ENCODE data around the gene CEP41. TPM values are rescaled to one million over a fixed set of nuclear protein-coding genes. Genes with fewer than 3 reads are reported as not detected.

The CEP41 gene
- total and polyA plus RNA-seq, 2 of the 13 experiments (the other 11 are each of a cell fraction or from before 2014, with no cell fraction given): 8.7 to 9.0 TPM

DNA sequence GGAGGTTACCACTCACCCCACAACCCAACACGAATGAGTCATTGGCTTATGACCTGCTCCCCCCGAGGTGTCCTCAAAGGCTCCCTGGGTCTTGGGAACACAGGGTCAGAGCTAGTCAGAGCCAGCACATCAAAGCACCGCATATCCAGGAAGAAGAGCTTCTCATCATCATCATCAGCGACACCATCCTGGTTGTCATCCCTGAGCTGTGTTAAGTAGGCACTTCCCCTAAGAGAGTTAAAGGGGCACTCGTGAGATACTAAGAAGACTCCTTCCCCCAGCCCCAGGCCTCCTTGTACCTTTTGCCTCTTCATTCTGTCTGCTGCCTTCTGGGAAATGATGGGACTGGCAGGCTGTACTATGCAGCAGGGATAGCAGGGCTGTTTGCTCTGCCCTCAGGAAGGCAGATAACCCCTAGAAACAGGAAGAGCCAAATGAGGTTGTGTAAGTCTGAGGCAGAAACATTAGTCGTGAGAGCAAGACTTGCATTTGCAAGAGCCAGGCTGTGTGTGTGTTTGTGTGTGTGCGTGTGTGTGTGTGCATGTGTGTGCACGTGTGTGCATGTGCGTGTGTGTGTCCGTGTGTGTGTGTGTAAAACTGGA lies 71.6 kb downstream of the CEP41 start (continued):
- TF ChIP-seq, protein P1, sequence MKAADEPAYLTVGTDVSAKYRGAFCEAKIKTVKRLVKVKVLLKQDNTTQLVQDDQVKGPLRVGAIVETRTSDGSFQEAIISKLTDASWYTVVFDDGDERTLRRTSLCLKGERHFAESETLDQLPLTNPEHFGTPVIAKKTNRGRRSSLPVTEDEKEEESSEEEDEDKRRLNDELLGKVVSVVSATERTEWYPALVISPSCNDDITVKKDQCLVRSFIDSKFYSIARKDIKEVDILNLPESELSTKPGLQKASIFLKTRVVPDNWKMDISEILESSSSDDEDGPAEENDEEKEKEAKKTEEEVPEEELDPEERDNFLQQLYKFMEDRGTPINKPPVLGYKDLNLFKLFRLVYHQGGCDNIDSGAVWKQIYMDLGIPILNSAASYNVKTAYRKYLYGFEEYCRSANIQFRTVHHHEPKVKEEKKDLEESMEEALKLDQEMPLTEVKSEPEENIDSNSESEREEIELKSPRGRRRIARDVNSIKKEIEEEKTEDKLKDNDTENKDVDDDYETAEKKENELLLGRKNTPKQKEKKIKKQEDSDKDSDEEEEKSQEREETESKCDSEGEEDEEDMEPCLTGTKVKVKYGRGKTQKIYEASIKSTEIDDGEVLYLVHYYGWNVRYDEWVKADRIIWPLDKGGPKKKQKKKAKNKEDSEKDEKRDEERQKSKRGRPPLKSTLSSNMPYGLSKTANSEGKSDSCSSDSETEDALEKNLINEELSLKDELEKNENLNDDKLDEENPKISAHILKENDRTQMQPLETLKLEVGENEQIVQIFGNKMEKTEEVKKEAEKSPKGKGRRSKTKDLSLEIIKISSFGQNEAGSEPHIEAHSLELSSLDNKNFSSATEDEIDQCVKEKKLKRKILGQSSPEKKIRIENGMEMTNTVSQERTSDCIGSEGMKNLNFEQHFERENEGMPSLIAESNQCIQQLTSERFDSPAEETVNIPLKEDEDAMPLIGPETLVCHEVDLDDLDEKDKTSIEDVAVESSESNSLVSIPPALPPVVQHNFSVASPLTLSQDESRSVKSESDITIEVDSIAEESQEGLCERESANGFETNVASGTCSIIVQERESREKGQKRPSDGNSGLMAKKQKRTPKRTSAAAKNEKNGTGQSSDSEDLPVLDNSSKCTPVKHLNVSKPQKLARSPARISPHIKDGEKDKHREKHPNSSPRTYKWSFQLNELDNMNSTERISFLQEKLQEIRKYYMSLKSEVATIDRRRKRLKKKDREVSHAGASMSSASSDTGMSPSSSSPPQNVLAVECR (CRISPR knock-in tag; IDR thresholded peaks at IDR 0.05; ENCODE audit: borderline replicate concordance): 0 out of 2 replicates have a peak, but pooled peaks have one; percentile 29
- no peak for TF ChIP-seq ZNF382 (CRISPR knock-in tag; IDR thresholded peaks at IDR 0.05; ENCODE audit: borderline replicate concordance)
- no peak for TF ChIP-seq ZFP41 (CRISPR knock-in tag; IDR thresholded peaks at IDR 0.05; ENCODE audit: borderline replicate concordance)
- TF ChIP-seq NKX3-1 (CRISPR knock-in tag; IDR thresholded peaks at IDR 0.05): no peak
- no peak for TF ChIP-seq RORA (CRISPR knock-in tag; IDR thresholded peaks at IDR 0.05)
- TF ChIP-seq, protein P2, sequence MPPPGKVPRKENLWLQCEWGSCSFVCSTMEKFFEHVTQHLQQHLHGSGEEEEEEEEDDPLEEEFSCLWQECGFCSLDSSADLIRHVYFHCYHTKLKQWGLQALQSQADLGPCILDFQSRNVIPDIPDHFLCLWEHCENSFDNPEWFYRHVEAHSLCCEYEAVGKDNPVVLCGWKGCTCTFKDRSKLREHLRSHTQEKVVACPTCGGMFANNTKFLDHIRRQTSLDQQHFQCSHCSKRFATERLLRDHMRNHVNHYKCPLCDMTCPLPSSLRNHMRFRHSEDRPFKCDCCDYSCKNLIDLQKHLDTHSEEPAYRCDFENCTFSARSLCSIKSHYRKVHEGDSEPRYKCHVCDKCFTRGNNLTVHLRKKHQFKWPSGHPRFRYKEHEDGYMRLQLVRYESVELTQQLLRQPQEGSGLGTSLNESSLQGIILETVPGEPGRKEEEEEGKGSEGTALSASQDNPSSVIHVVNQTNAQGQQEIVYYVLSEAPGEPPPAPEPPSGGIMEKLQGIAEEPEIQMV (CRISPR knock-in tag; IDR thresholded peaks at IDR 0.05; ENCODE audit: low read depth): no peak
- TF ChIP-seq GTF3A (CRISPR knock-in tag; conservative IDR thresholded peaks at IDR 0.05): no peak
- TF ChIP-seq FOSL2 (CRISPR knock-in tag; IDR thresholded peaks at IDR 0.05): peak; percentile 88
- TF ChIP-seq LCORL (IDR thresholded peaks at IDR 0.05): no peak
- no peak for TF ChIP-seq LCORL (CRISPR knock-in tag; IDR thresholded peaks at IDR 0.05)
- TF ChIP-seq TRIM24 (CRISPR knock-in tag; IDR thresholded peaks at IDR 0.05): no peak
- no peak for TF ChIP-seq ZNF251 (CRISPR knock-in tag; IDR thresholded peaks at IDR 0.05)
- TF ChIP-seq, protein P3, sequence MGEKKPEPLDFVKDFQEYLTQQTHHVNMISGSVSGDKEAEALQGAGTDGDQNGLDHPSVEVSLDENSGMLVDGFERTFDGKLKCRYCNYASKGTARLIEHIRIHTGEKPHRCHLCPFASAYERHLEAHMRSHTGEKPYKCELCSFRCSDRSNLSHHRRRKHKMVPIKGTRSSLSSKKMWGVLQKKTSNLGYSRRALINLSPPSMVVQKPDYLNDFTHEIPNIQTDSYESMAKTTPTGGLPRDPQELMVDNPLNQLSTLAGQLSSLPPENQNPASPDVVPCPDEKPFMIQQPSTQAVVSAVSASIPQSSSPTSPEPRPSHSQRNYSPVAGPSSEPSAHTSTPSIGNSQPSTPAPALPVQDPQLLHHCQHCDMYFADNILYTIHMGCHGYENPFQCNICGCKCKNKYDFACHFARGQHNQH (CRISPR knock-in tag; IDR thresholded peaks at IDR 0.05): no peak
- TF ChIP-seq ZFP36L1 (CRISPR knock-in tag; IDR thresholded peaks at IDR 0.05): no peak
- TF ChIP-seq KDM4B (CRISPR knock-in tag; IDR thresholded peaks at IDR 0.05): no peak
- no peak for TF ChIP-seq ZNF17 (CRISPR knock-in tag; IDR thresholded peaks at IDR 0.05)
- TF ChIP-seq, protein P4, sequence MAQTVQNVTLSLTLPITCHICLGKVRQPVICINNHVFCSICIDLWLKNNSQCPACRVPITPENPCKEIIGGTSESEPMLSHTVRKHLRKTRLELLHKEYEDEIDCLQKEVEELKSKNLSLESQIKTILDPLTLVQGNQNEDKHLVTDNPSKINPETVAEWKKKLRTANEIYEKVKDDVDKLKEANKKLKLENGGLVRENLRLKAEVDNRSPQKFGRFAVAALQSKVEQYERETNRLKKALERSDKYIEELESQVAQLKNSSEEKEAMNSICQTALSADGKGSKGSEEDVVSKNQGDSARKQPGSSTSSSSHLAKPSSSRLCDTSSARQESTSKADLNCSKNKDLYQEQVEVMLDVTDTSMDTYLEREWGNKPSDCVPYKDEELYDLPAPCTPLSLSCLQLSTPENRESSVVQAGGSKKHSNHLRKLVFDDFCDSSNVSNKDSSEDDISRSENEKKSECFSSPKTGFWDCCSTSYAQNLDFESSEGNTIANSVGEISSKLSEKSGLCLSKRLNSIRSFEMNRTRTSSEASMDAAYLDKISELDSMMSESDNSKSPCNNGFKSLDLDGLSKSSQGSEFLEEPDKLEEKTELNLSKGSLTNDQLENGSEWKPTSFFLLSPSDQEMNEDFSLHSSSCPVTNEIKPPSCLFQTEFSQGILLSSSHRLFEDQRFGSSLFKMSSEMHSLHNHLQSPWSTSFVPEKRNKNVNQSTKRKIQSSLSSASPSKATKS (CRISPR knock-in tag; IDR thresholded peaks at IDR 0.05): no peak
- TF ChIP-seq, protein P5, sequence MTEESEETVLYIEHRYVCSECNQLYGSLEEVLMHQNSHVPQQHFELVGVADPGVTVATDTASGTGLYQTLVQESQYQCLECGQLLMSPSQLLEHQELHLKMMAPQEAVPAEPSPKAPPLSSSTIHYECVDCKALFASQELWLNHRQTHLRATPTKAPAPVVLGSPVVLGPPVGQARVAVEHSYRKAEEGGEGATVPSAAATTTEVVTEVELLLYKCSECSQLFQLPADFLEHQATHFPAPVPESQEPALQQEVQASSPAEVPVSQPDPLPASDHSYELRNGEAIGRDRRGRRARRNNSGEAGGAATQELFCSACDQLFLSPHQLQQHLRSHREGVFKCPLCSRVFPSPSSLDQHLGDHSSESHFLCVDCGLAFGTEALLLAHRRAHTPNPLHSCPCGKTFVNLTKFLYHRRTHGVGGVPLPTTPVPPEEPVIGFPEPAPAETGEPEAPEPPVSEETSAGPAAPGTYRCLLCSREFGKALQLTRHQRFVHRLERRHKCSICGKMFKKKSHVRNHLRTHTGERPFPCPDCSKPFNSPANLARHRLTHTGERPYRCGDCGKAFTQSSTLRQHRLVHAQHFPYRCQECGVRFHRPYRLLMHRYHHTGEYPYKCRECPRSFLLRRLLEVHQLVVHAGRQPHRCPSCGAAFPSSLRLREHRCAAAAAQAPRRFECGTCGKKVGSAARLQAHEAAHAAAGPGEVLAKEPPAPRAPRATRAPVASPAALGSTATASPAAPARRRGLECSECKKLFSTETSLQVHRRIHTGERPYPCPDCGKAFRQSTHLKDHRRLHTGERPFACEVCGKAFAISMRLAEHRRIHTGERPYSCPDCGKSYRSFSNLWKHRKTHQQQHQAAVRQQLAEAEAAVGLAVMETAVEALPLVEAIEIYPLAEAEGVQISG (CRISPR knock-in tag; IDR thresholded peaks at IDR 0.05): no peak
- TF ChIP-seq ZNF460 (CRISPR knock-in tag; IDR thresholded peaks at IDR 0.05; ENCODE audit: borderline replicate concordance): no peak

Measured in HepG2 (cell line).